DMS 273 (cell line): Measurements from ENCODE around the gene GPRC5D.

ENCODE experiments used
- DNase-seq: peaks from one replicate; lab custom pipeline; 2025; ENCODE audit not compliant: unreplicated experiment; lab: John Stamatoyannopoulos, UW

The GPRC5D gene

GRCh38 chr12:12938541-12938940 is 13.4 kb downstream of the GPRC5D start:
- no peak for DNase-seq

- no peak for DNase-seq
Observed at GRCh38 chr12:12936983-12937491, 14.9 kb downstream of the GPRC5D start.

GRCh38 chr12:12934556-12934955 is 17.4 kb downstream of the GPRC5D start:
- no peak for DNase-seq

- no peak for DNase-seq
Observed at GRCh38 chr12:12933742-12934141, 18.2 kb downstream of the GPRC5D start.

GRCh38 chr12:12930633-12931219 is 21.2 kb downstream of the GPRC5D start:
- DNase-seq: no peak

- no peak for DNase-seq
Observed at GRCh38 chr12:12929696-12930095, 22.3 kb downstream of the GPRC5D start.

GRCh38 chr12:12927211-12928079 is 24.5 kb downstream of the GPRC5D start:
- DNase-seq: peak; percentile 88

- no peak for DNase-seq
Observed at GRCh38 chr12:12926571-12927071, 25.3 kb downstream of the GPRC5D start.

- no peak for DNase-seq
Observed at GRCh38 chr12:12925388-12925787, 26.6 kb downstream of the GPRC5D start.

GRCh38 chr12:12924169-12924568 is 27.8 kb downstream of the GPRC5D start:
- DNase-seq: no peak

GRCh38 chr12:12922978-12923377 is 29.0 kb downstream of the GPRC5D start:
- DNase-seq: no peak

- no peak for DNase-seq
Observed at GRCh38 chr12:12922191-12922616, 29.8 kb downstream of the GPRC5D start.

GRCh38 chr12:12919666-12920435 is 32.1 kb downstream of the GPRC5D start:
- DNase-seq: no peak

GRCh38 chr12:12918781-12919389 is 33.1 kb downstream of the GPRC5D start:
- no peak for DNase-seq

GRCh38 chr12:12917517-12917916 is 34.5 kb downstream of the GPRC5D start:
- no peak for DNase-seq

- DNase-seq: peak; percentile 86
Observed at GRCh38 chr12:12916135-12916944, 35.6 kb downstream of the GPRC5D start.

GRCh38 chr12:12915656-12916055 is 36.3 kb downstream of the GPRC5D start:
- DNase-seq: peak; percentile 6

GRCh38 chr12:12912711-12913110 is 39.3 kb downstream of the GPRC5D start:
- DNase-seq: no peak

GRCh38 chr12:12909995-12910420 is 42.0 kb downstream of the GPRC5D start:
- DNase-seq: no peak
